ENCODE data around the gene OCEL1.
"Not testable (repeated sequence)": the region's sequence is repeated elsewhere in the genome, so short reads cannot be mapped to it uniquely, and the experiment has no call there.

OCEL1 gene, protein sequence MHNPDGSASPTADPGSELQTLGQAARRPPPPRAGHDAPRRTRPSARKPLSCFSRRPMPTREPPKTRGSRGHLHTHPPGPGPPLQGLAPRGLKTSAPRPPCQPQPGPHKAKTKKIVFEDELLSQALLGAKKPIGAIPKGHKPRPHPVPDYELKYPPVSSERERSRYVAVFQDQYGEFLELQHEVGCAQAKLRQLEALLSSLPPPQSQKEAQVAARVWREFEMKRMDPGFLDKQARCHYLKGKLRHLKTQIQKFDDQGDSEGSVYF

DNA sequence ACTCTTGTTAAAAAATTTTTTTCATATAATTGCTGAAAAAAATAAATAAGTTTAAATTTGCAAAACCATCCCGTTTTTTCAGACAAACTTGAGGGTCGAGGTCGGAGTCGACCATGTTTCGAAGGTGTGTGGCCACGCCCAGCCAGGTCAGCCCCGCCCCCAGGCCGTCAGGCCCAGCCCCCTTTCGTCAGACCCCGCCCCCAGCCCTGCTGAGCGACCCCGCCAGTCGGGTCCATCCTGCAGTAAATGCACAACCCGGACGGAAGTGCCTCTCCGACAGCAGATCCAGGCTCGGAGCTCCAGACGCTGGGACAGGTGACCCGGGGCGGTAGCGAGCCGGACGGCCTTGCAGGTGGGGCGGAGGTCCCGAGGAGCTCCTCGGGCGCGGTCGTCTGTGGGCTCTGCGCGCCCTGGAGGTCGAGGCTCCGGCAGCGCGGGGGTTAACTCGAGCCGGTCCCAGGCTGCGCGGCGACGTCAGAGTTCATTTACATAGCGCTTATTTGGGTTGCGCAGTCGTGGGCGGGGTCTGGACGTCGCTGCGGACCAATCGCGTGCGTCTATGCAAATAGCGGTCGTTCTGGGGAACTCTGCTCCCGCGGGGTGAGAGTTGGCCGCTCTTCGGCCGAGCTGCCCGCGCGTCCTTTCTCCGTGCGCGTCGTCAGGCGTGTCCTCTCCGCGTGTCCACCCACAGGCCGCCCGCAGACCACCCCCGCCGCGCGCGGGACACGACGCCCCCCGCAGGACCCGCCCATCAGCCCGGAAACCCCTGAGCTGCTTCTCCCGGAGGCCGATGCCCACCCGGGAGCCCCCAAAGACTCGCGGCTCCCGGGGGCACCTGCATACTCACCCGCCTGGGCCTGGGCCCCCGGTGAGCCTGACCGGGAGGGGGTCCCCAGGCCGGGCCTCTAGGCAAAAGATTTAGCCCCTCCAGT, at the start of gene OCEL1:
Gene OCEL1, plus strand, starts transcription at position 225 of the 932 bp plus-strand sequence. Its CDS starts 22 bp downstream, at position 247.
- peak; percentile 97 for DNase-seq (ENCODE audit: low spot score)

DNA sequence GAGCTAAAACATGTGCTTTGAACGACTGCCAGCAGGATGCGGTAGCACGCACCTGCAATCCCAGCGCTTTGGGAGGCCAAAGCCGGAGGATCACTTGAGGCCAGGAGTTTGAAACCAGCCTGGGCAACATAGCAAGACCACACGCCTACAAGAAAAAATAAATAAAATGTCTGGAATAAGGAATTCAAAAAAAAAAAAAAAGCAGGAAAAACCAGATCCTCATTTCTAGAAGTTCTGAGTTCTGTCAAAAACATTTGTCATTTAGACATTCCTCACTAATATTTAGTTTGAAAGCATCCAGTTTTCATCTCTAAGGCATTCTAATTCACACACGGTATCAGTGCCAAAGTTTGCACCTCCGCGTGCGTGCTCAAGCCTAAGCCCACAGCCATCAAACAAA, 47.7 kb upstream of the OCEL1 start:
- DNase-seq (ENCODE audit: low spot score) = no peak

DNA sequence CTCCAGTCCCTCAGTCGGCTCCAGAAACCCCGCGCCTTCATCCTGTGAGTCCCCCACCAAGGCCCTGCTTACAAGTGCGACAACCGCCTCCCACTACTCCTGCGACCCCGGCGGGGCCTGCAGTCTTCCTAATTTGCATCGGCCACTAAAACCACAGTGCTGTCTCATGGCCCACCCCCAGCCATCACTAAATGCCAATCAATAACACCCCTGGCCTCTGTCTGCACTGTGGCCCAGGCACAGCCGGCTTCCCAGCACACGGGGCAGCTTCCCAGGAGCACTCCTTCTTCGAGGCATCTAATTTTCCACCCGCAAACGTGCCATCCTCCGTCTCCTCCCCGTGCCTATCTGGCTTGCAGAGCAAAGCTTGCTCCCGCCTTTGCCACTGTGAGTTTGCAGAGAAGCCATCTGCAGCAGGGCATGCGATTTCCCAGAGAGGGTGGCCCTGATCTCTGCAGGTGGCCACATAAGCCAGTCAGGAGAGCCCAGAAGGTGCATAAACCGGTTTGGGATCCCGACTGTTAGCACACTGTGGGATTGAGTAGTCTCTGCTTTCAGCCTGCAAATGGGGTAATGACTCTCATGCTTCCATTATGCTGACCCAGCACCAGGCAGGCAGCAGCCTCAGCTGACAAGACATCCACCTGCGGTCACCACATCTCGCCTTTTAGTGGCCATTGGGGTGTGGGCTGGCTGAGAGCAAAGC, 44.9 kb upstream of the OCEL1 start:
- no peak for DNase-seq (ENCODE audit: low spot score)

DNA sequence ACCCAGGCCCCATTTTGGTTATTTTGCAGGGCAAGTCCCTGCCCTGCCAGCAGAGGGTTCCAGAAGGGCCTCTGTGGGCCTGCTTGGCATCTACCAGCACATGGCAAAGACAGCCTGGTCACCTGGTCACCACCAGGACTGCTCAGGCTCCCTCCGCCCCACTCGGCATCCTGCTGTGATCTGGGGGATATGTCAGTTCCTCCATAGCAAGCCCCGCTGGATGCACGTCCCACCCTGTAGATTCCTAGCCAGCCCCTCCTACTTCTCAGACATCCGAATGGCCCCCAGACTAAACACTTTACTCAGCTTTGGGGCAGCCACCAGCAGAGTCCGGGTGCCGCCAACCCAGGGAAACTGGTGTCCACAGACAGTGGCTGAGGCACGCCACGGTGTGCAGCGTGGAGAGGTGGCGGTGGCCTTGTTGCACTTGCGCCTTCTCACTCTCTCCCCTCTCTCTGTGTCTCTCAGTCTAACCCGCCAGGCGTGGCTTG, 42.7 kb upstream of the OCEL1 start:
- DNase-seq (ENCODE audit: low spot score) = no peak

DNA sequence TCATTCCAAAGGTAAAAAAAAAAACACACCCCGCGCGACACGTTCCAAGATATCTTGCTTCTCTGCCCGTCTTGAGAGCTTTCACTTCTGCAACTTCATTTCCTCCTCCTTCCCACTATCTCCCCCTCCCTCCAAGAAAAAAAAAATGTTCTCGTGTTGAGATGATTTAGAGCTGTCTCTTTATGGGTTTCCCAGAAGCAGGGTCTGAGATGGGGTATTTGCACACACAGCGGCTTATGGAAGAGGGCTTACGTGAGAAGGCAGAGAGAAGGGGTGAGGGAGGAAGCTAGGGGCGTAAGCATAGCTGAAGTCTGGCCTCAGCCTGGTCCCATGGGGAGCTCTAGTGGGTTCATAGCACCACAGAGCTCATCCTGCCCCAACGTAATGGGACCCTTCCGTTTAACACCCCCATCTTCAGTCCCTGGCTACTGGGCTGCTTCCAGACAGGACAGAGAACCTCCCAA, 42.1 kb upstream of the OCEL1 start:
- DNase-seq (ENCODE audit: low spot score) = no peak

DNA sequence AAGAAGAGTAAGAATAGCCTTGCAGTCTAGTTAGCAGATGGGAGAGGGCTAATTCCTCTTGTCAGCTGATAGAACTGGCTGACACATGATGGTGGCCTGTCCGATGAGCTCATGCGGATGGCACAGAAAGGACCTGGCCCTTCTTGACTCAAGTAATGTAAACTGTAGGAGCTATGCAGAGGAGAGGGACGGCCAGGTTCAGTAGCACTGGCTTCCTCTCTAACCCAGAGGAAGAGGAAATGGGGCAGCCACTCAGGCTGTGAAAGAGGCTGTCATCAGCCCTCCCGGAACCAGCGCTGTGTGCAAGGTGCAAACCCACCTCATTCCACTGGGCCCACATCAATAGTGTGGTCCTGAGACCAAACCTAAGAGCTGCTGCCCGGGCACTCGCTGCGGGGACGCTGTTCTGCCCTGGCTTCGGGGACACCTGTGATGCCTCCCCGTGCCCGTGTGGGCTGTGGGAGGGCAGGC, 41.6 kb upstream of the OCEL1 start:
- DNase-seq (ENCODE audit: low spot score) = no peak

DNA sequence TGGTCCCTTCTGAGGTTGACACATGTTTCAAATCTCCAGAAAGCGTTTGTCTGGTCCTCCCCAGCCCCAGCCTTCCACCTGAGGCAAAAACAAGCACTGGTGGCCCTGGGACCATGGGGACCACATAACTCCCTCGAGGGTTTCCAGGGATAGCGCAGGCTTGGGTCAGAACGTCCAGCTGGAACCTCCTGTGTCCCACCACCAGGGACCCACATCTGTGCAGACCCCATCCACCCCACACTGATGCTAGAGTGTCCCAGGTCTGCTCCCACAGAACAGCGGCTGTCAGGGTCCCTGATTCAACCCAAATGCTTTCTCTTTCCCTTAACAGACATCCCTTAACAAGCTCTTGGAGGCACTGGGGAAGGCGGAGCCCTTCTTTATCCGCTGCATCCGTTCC, 40.4 kb upstream of the OCEL1 start:
- DNase-seq (ENCODE audit: low spot score) = no peak

DNA sequence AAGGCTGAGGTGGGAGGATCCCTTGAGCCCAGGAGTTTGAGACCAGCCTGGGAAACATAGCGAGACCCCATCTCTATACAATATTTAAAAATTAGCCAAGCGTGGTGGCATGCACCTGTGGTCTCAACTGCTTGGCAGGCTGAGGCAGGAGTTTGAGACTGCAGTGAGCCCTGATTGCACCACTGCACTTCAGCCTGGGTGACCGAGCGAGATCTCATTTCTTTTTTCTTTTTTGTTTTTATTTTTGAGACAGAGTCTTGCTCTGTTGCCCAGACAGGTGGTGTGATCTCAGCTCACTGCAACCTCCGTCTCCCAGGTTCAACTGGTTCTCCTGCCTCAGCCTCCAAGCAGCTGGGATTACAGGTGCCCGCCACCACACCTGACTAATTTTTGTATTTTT, 34.3 kb upstream of the OCEL1 start:
- DNase-seq (ENCODE audit: low spot score) = not testable (repeated sequence)

DNA sequence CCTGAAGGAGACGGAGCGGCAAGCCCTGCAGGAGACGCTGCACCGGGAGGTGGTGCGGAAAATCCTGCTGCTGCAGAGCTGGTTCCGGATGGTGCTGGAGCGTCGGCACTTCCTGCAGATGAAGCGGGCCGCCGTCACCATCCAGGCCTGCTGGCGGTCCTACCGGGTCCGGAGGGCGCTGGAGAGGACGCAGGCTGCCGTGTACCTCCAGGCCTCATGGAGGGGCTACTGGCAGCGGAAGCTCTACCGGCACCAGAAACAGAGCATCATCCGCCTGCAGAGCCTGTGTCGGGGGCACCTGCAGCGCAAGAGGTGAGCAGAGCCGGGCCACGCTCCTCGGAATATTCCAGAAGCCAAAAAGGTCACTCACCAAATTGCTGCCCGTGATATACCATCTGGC, 33.3 kb upstream of the OCEL1 start:
- no peak for DNase-seq (ENCODE audit: low spot score)

DNA sequence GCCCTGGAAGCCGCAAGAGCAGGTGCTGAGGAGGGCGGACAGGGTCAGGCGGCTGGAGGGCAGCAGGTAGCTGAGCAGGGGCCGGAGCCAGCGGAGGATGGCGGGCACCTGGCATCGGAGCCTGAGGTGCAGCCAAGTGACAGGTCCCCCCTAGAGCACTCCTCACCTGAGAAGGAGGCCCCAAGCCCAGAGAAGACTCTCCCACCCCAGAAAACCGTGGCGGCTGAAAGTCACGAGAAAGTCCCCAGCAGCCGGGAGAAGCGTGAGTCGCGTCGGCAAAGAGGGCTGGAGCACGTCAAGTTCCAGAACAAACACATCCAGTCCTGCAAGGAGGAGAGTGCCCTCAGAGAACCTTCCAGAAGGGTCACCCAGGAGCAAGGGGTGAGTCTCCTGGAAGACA, 31.4 kb upstream of the OCEL1 start:
- DNase-seq (ENCODE audit: low spot score) = no peak

DNA sequence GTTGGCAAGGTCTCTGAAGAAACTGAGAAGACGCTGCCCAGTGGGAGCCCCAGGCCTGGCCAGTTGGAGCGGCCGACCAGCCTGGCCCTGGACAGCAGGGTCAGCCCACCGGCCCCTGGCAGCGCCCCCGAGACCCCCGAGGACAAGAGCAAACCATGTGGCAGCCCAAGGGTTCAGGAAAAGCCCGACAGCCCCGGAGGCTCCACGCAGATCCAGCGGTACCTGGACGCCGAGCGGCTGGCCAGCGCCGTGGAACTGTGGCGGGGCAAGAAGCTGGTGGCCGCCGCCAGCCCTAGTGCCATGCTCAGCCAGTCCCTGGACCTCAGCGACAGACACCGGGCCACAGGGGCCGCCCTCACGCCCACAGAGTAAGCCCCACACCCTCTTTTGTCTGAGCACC, 30.9 kb upstream of the OCEL1 start:
- no peak for DNase-seq (ENCODE audit: low spot score)

DNA sequence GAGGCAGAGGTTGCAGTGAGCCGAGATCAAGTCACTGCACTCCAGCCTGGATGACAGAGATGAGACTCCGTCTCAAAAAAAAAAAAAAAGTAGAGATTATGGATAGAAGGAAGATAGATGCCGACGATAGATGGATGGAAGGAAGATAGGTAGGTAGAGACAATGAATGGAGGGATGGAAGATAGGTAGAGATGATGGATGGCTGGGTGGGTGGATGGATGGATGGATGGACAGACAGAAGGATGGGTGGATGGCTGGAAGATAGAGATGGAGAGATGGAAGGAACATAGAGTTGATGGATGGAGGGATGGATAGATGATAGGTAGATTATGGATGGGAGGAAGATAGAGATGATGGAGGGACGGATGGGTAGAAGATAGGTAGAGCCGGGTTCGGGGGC, 29.4 kb upstream of the OCEL1 start:
- DNase-seq (ENCODE audit: low spot score) = no peak

DNA sequence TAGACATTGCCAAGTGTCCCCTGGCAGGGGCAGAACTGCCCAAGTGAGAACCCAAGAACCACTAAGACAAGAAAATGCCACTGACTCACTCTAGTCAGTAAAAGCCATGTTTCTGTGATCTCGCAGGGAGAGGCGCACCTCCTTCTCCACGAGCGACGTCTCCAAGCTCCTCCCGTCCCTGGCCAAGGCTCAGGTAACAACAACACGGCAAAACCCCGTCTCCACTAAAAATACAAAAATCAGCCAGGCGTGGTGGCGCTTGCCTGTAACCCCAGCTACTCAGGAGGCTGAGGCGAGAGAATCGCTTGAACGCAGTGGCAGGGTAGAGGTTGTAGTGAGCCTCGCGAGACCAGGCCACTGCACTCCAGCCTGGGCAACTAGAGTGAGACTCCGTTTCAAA, 28.4 kb upstream of the OCEL1 start:
- no peak for DNase-seq (ENCODE audit: low spot score)

DNA sequence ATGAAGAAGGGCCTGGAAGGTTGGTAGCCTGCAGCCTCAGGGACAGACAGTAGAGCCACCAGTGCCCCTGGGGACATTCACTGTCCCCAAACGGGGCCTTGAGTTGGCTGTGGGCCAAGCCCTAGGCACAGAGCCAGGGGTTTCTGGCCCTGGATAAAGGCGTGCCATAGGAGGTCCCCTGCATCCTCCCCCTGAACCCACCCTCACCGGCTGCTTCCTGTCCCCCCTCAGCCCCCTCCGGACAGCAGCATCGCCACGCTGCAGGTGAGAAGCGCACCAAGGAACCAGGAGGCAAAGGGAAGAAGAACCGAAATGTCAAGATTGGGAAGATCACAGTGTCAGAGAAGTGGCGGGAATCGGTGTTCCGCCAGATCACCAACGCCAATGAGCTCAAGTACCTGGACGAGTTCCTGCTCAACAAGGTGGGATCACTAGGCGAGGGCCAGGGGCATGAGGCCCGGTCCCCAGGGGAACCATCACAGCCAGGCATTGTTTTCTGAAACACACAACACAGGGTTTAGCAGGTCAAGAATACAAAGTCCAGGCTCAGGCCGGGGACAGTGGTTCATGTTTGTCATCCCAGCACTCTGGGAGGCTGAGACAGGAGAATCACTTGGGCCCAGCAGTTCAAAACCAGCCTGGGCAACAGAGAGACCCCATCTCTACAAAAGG, 25.5 kb upstream of the OCEL1 start:
- no peak for DNase-seq (ENCODE audit: low spot score)

DNA sequence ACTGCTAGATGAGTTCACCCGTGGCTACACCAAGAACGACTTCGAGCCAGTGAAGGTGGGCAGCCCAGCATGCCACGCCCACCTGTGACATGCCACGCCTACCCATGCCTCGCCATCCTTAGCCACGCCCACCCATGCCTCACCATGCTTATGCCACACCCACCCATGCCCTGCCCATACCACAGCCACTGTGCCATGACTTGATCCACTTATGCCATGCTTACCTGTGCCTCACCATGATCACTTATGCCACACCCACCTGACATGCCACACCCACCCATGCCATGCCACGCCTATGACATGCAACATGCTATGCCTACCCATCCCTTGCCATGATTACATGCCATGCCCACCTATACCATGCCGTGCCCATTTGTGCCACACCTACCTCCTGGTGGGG, 23.8 kb upstream of the OCEL1 start:
- no peak for DNase-seq (ENCODE audit: low spot score)

DNA sequence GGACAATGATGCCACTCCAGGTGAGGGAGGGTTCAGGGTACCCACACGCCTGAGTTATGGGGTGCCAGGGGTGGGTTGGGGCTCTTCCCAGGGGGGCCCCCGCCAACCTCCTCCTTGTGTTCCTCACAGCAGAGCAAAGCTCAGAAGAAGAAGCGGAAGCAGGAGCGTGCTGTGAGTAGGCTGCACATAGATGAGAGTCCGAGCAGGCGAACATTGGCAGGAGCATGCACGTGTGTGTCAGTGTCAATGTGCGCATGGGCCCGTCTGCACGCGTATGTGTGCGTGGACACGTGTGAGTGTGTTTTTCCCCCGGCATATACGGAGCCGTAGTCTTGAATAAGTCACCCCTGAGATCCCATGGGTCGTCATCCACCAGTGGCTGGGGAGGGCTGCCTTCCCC, 23.3 kb upstream of the OCEL1 start:
- no peak for DNase-seq (ENCODE audit: low spot score)

DNA sequence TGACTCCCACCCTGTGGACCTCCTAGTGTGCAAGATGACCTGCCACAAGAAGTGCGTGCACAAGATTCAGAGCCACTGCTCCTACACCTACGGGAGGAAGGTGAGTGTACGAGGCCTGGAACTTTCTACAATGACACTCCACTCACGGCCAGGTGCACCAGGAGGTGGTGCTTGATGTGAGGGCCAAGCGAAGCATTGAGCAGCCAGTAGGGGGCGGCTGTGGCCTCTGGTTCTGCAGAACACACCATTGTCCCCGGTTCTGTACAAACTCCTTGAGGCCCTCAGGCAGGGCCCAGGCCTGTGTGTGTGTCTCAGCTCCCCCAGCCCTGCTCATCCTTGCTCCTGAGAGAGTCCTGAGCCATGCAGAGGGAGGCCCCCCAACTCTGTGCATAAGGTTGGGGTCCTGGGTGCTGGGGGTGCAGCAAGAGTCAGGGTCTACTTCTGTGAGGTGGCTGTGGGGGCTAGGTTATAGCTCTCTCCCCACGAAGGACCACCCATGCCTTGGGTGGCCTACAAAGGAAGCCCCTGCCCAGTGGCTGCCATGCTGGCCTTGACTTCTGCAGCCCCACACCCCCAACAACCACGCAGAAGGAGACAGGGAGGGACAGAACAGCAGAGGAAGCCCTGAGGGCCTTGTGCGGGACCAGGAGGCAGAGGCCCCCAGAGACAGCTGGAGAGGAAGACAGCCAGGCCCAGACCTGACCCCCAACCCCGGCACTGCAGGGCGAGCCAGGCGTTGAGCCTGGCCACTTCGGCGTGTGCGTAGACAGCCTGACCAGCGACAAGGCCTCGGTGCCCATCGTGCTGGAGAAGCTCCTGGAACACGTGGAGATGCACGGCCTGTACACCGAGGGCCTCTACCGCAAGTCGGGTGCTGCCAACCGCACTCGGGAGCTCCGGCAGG, 20.5 kb upstream of the OCEL1 start:
- peak; percentile 66 for DNase-seq (ENCODE audit: low spot score)

DNA sequence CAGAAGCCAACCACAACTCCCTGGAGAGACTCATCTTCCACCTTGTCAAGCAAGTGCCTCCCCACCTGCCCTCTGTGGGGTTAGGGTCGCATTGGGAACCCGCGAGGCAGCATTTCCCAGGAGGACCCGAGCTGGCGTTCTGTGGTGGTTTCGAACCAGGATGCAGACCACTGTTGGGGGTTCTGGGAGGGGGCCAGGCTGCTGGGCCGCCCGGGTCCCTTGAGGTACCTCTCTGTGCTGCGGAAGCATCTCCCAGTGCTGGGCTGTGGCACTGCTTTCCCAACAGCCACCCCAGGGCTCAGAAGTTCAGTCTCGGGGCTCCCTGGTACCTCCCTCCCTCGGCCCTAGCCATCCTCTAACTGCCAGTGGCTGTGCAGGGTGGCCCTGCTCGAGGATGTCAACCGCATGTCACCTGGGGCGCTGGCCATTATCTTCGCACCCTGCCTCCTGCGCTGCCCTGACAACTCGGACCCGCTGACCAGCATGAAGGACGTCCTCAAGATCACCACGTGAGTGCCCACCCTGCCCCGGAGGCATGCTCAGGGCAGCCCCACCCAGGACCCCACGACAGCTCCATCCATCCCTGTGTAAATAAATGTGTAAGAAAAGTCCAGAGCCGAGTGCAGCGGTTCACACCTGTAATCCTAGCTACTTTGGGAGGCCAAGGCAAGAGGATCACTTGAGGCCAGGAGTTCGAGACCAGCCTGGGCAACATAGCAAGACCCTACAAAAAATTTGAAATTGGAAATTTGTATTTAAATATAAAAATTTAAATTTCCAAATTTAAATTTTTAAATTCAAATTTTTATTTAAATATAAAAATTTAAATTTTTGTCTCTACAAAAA, 19.1 kb upstream of the OCEL1 start:
- no peak for DNase-seq (ENCODE audit: low spot score)

DNA sequence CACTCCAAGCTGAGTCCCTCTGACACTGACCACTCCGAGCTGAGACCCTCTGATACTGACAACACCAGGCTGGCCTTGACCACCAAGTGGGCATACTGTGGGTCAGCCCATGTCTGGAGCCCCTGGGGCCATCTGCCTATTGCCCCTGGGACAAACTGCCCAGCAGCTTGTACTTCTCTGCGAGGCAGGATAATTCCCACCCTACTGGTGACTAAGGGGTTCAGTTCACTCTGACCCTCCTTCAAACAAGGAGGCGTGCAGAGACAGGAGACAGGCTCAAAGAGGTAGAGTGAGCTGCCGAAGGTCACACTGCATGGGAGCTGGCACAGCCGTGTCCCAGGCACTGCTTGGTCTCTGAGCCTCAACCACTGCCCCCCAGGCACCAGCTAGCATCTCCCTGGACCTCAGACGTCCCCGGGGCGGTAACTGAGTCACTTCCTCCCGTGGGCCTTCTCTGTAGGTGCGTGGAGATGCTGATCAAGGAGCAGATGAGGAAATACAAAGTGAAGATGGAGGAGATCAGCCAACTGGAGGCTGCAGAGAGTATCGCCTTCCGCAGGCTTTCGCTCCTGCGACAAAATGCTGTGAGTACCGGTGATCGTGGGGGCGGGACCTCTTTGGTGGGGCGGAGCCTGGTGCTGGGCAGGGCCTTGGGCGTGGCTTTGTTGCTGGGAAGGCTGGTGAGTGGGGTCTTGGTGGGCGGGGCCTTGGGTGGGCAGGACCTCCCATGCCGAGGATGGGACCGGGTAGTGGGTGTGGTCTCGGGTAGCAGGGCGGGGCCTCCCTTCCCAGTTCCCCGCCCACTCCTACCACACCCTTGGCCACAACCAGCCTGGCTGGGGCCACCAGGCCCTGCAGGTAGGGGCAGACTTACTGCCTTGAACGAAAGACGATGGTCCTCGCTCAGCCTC, 16.6 kb upstream of the OCEL1 start:
- DNase-seq (ENCODE audit: low spot score) = peak; percentile 66
